Measurements from ENCODE around the gene SNTA1.
A peak's percentile ranks its signal among the peaks of the same experiment; 100 is the strongest.

The SNTA1 gene

DNA sequence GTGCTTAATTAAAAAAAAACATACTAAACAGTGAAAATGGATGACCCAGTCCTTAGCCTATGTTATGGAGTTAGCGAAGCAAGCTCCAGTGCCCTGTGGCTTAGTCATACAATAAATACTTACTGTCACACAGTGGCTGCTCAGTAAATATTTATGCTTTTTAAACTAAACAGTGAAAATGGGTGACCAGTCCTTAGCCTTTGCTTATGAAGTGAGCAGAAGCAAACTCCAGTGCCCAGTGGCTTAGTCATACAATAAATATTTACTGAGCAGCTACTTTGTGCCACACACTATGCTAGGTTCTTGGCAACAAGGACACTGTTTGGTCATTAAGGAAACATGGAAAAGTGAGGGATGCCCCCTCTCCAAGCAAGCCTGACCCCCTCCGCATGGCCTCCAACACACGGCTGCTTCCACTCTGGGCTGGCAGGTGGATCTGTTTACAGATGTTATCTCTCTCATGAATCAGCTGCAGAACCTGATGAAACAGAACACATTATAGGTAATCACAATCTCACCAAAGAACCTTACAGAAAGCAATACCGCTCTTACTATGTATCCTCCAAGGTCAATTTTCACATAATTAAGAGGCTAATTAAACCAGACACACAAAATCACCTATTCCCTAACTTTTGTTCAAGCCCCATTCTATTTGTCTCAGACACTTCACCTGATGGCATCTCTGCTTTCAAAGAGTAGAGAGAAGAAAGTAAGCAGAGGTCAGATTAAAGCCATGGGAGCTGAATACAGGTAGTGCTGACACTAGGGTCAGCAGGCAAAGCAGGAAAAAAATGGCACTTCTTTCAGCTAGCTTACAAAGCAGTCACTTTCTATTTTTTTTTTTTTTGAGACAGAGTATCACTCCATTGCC is 69.6 kb downstream of the SNTA1 start:
- TF ChIP-seq, protein P1, sequence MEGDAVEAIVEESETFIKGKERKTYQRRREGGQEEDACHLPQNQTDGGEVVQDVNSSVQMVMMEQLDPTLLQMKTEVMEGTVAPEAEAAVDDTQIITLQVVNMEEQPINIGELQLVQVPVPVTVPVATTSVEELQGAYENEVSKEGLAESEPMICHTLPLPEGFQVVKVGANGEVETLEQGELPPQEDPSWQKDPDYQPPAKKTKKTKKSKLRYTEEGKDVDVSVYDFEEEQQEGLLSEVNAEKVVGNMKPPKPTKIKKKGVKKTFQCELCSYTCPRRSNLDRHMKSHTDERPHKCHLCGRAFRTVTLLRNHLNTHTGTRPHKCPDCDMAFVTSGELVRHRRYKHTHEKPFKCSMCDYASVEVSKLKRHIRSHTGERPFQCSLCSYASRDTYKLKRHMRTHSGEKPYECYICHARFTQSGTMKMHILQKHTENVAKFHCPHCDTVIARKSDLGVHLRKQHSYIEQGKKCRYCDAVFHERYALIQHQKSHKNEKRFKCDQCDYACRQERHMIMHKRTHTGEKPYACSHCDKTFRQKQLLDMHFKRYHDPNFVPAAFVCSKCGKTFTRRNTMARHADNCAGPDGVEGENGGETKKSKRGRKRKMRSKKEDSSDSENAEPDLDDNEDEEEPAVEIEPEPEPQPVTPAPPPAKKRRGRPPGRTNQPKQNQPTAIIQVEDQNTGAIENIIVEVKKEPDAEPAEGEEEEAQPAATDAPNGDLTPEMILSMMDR (IDR thresholded peaks at IDR 0.05; ENCODE audit: insufficient read depth, low read length, missing control alignments) = no peak
- ChIA-PET POLR2A (no interaction called here), CTCF (interaction anchor here (0.9 to 1.0 kb wide), 2 partner anchors 294 to 939 kb away, joined by 3 to 4 read pairs; no protein-coding TSS in a partner anchor)
- no peak overlapping the region for H3K4me3 ChIP-seq (ENCODE audit: low read depth, low read length)
- peak; percentile 38 for DNase-seq (ENCODE audit: low read depth, low spot score)

DNA sequence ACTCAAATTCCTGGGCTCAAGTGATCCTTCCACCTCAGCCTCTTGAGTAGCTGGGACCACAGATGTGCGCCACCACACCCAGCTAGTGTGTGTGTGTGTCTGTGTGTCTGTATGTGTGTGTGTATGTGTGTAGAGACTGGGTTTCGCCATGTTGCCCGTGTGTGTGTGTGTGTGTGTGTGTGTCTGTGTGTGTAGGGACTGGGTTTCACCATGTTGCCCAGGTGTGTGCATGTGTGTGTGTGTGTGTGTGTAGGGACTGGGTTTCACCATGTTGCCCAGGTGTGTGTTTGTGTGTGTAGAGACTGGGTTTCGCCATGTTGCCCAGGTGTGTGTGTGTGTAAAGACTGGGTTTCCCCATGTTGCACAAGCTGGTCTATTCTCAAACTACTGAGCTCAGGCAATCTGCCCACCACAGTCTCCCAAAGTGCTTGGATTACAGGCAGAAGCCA is 70.5 kb downstream of the SNTA1 start:
- TF ChIP-seq, protein P1 (IDR thresholded peaks at IDR 0.05; ENCODE audit: insufficient read depth, low read length, missing control alignments) = no peak
- ChIA-PET POLR2A (no interaction called here), CTCF (interaction anchor here (1.0 kb wide), 1 partner anchor 295 kb away, joined by 4 read pairs; no protein-coding TSS in a partner anchor)
- H3K4me3 ChIP-seq (ENCODE audit: low read depth, low read length) = no peak overlapping the region
- DNase-seq (ENCODE audit: low read depth, low spot score) = peak; percentile 24

DNA sequence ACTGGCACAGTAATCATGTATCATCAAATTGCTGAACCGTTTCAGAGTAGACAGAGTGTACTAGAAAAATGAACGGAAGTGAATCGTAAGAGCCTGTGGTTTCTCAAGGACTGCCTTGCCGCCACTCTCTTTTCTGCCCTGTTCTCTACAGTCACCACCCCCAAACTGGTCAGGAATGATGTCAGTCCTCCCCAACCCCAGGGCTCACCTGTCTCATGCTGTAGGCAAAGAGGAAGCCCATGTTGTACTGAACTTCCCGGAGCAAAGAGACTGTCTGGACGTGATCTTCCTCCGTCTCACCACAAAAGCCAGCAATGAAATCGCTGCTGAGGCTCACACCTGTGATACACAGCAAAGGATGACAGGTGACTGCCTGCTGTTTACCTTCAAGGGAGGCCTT is 73.3 kb downstream of the SNTA1 start:
- CTCF ChIA-PET = no interaction called here
- POLR2A ChIA-PET = no interaction called here
- DNase-seq (ENCODE audit: low read depth, low spot score) = no peak

DNA sequence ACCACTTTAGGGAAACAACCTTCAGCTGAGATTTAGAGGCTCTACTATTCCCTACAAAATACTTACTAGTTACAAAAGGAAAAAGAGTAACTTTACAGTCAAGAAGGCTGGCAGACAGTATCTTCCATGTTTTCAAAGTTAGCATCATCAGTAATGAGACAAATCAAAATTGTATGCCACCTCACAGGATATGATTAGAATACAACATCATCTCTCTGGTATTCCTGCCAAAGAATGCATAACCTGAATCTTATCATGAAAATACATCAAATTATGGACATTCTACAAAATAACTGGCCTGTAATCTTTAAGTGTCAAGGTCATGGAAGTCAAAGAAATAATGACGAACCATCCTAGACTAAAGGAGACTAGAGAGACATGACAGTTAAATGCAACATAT is 80.7 kb downstream of the SNTA1 start:
- H3K4me3 ChIP-seq (ENCODE audit: low read depth, low read length) = no peak overlapping the region
- CTCF ChIA-PET = no interaction called here
- POLR2A ChIA-PET = no interaction called here
- DNase-seq (ENCODE audit: low read depth, low spot score) = no peak
- TF ChIP-seq, protein P1 (IDR thresholded peaks at IDR 0.05; ENCODE audit: insufficient read depth, low read length, missing control alignments) = no peak

More for the DNA sequence above, 73.3 kb downstream of the SNTA1 start:
- H3K4me3 ChIP-seq (ENCODE audit: low read depth, low read length) = no peak overlapping the region
- TF ChIP-seq, protein P1 (IDR thresholded peaks at IDR 0.05; ENCODE audit: insufficient read depth, low read length, missing control alignments) = no peak

DNA sequence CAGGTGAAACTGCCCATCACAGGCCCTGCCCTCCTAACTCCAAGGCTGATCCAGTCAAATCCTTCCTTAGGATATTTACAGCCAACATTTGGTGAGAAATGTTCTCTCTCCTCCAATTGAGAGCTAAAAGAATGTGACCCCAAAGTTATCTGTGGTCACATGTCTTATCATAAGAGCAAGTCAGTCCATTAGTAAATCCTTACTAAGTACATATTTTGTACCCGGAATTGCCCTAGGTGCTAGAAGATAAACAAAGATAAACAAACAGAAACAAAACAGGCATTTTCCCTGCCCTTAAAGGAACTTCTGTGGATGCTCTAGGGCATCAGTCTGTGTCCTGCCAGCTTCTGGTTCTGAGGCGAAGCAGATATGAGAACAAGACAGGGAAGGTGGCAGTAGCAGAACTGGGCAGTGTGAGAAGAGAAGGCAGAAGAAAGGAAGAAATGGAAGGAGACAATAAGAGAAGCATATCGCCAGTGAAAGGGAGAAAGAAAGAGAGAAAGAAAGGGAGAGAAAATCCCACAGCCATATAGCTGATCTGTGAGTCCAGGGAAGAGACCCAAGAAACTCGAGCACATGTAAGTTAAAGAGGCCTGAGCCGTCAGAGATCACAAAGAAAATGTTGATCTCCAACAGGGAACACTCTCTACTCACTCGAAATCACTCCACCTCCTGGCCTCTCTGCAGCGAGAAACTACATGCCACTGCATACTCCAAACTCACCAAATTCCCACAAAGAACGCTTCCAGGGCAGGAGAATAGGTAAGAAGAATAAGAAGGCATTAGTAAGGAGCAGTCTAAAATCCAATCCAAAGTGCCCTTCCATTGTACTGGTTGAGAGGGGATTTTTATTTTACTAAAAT is 83.9 kb downstream of the SNTA1 start:
- TF ChIP-seq, protein P1 (IDR thresholded peaks at IDR 0.05; ENCODE audit: insufficient read depth, low read length, missing control alignments) = no peak
- ChIA-PET CTCF (no interaction called here), POLR2A (no interaction called here)
- no peak for DNase-seq (ENCODE audit: low read depth, low spot score)
- H3K4me3 ChIP-seq (ENCODE audit: low read depth, low read length) = no peak overlapping the region
